IMR-90 (cell line): ENCODE results near the gene REXO5.

Experiments
- BHLHE40 ChIP-seq: fragments of 150-350 bp; IDR thresholded peaks from 2 replicates; pipeline ENCODE4 v1.6.1; 2016; ENCODE audit warnings: mild to moderate bottlenecking, low read depth, low read length
- CEBPB ChIP-seq: IDR thresholded peaks from 2 replicates; pipeline ENCODE4 v1.6.1; 2012; ENCODE audit warnings: low read depth, low read length, improper control_type of control experiment
- CTCF ChIP-seq: conservative IDR thresholded peaks from 2 replicates; pipeline ENCODE4 v1.5.1; 2012; ENCODE audit warnings: mild to moderate bottlenecking, low read depth, low read length, improper control_type of control experiment
- POLR2A ChIP-seq: IDR thresholded peaks from 2 replicates; pipeline ENCODE4 v1.6.1; 2012; ENCODE audit warnings: mild to moderate bottlenecking, low read depth, low read length
- RFX5 ChIP-seq: IDR thresholded peaks from 2 replicates; pipeline ENCODE4 v1.8.0; 2012; ENCODE audit warnings: low read depth, mild to moderate bottlenecking, low read length, moderate library complexity
- SMC3 ChIP-seq: fragments of 150-350 bp; IDR thresholded peaks from 2 replicates; pipeline ENCODE4 v1.6.1; 2016; ENCODE audit warnings: low read depth, mild to moderate bottlenecking, antibody characterized with exemption, low read length, moderate library complexity
- USF2 ChIP-seq: fragments of 150-350 bp; IDR thresholded peaks from 2 replicates; pipeline ENCODE4 v1.6.1; 2017; ENCODE audit warnings: mild to moderate bottlenecking, antibody characterized with exemption, low read length, low read depth

GRCh38 chr16:20846551-20846950, 40.2 kb downstream of the REXO5 start:
- TF ChIP-seq CTCF (no peak), SMC3 (no peak), POLR2A (no peak), CEBPB (no peak), USF2 (no peak), RFX5 (no peak), BHLHE40 (no peak)
